Measurements from ENCODE around the gene RASSF3.

- TF ChIP-seq, protein P1, sequence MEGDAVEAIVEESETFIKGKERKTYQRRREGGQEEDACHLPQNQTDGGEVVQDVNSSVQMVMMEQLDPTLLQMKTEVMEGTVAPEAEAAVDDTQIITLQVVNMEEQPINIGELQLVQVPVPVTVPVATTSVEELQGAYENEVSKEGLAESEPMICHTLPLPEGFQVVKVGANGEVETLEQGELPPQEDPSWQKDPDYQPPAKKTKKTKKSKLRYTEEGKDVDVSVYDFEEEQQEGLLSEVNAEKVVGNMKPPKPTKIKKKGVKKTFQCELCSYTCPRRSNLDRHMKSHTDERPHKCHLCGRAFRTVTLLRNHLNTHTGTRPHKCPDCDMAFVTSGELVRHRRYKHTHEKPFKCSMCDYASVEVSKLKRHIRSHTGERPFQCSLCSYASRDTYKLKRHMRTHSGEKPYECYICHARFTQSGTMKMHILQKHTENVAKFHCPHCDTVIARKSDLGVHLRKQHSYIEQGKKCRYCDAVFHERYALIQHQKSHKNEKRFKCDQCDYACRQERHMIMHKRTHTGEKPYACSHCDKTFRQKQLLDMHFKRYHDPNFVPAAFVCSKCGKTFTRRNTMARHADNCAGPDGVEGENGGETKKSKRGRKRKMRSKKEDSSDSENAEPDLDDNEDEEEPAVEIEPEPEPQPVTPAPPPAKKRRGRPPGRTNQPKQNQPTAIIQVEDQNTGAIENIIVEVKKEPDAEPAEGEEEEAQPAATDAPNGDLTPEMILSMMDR (IDR thresholded peaks at IDR 0.05), result no peak
- TF ChIP-seq POLR2A (IDR thresholded peaks at IDR 0.05), result no peak
These were observed 23.6 kb downstream of the RASSF3 start for GRCh38 chr12:64633940-64634337.
